Skeletal muscle tissue (tissue), 4 donors: ENCODE results near the gene CRYBG2. TPM values are rescaled to one million over a fixed set of nuclear protein-coding genes. Genes with fewer than 3 reads are reported as not detected.
"Not testable (repeated sequence)": the region's sequence is repeated elsewhere in the genome, so short reads cannot be mapped to it uniquely, and the experiment has no call there.

ENCODE experiments used
- H3K27ac ChIP-seq: one replicate; pipeline ENCODE4 v1.7.0; 2013; ENCODE audit warnings: mild to moderate bottlenecking, low read depth, low read length, inconsistent platforms
- H3K27me3 ChIP-seq, 3 donors: one replicate each; pipeline ENCODE4 v1.7.0; 2013; ENCODE audit warnings: low read length in 3 of 3; ENCODE audit not compliant: control insufficient read depth in 3 of 3, insufficient read depth in 3 of 3
- H3K36me3 ChIP-seq, 3 donors: one replicate each; pipeline ENCODE4 v1.7.0; 2013; ENCODE audit warnings: low read length in 3 of 3; ENCODE audit not compliant: control insufficient read depth in 3 of 3, insufficient read depth in 3 of 3
- H3K4me1 ChIP-seq, 3 donors: one replicate each; pipeline ENCODE4 v1.7.0; 2013; ENCODE audit warnings: low read length in 3 of 3, mild to moderate bottlenecking in 3 of 3; ENCODE audit not compliant: control insufficient read depth in 3 of 3, insufficient read depth in 3 of 3
- H3K4me3 ChIP-seq, 3 donors: one replicate each; pipeline ENCODE4 v1.7.0; 2013; ENCODE audit warnings: low read length in 3 of 3
- H3K9ac ChIP-seq, 3 donors: one replicate each; pipeline ENCODE4 v1.7.0; 2013; ENCODE audit warnings: low read length in 3 of 3, mild to moderate bottlenecking in 3 of 3, moderate library complexity in 2 of 3, low read depth in 1 of 3
- H3K9me3 ChIP-seq, 3 donors: one replicate each; pipeline ENCODE4 v1.7.0; 2013; ENCODE audit warnings: low read length in 3 of 3; ENCODE audit not compliant: control insufficient read depth in 3 of 3
- total RNA-seq: library from RNA; depleted of rRNA; stranded (reverse); fragments of >200 nt; gene quantifications from one replicate; pipeline ENCODE4 v1.2.3, GENCODE V29; 2014
- donor health status: Osteomylitis.

Gene CRYBG2
- total RNA-seq, 1 donor from 2014 or later = not detected

- H3K27me3 ChIP-seq = peaks cover 3 to 23% (median 14%) of the 10 kb centered on the region in 3 donors
- H3K27ac ChIP-seq = no peak overlapping the region
- no peaks in the 10 kb centered on the region for H3K9me3 ChIP-seq
- H3K36me3 ChIP-seq = no peaks in the 10 kb centered on the region
- peaks cover 3 to 11% (median 10%) of the 10 kb centered on the region in 3 donors for H3K4me1 ChIP-seq
- H3K4me3 ChIP-seq = no peak overlapping the region
- no peak overlapping the region for H3K9ac ChIP-seq
Measured at GRCh38 chr1:26338670-26339069, 15.3 kb downstream of the CRYBG2 start.

GRCh38 chr1:26337625-26338024 is 16.3 kb downstream of the CRYBG2 start:
- Histone ChIP-seq H3K9ac (no peak overlapping the region), H3K27me3 (peaks cover 3 to 21% (median 12%) of the 10 kb centered on the region in 3 donors), H3K4me3 (no peak overlapping the region), H3K4me1 (peaks cover 3 to 11% (median 10%) of the 10 kb centered on the region in 3 donors), H3K9me3 (no peaks in the 10 kb centered on the region), H3K36me3 (no peaks in the 10 kb centered on the region), H3K27ac (no peak overlapping the region)

- Histone ChIP-seq H3K4me3 (no peak overlapping the region), H3K27ac (no peak overlapping the region), H3K27me3 (peaks cover 3 to 19% (median 12%) of the 10 kb centered on the region in 3 donors), H3K4me1 (peaks cover 3 to 11% (median 10%) of the 10 kb centered on the region in 3 donors), H3K36me3 (no peaks in the 10 kb centered on the region), H3K9me3 (no peaks in the 10 kb centered on the region), H3K9ac (no peak overlapping the region)
Measured at GRCh38 chr1:26337206-26337535, 16.8 kb downstream of the CRYBG2 start.

- Histone ChIP-seq H3K27me3 (peaks cover 4 to 19% (median 12%) of the 10 kb centered on the region in 3 donors), H3K36me3 (no peaks in the 10 kb centered on the region), H3K4me1 (peaks cover 3 to 11% (median 10%) of the 10 kb centered on the region in 3 donors), H3K27ac (no peak overlapping the region), H3K9ac (peak overlapping the region in 2 of 3 donors; percentile 38 to 50), H3K9me3 (no peaks in the 10 kb centered on the region), H3K4me3 (peak overlapping the region in 2 of 3 donors; percentile 68 to 72)
Measured at GRCh38 chr1:26336477-26337205, 17.3 kb downstream of the CRYBG2 start.

- Histone ChIP-seq H3K27ac (no peak overlapping the region), H3K4me3 (peak overlapping the region; percentile 68 to 73 (median 72)), H3K4me1 (peaks cover 3 to 17% (median 11%) of the 10 kb centered on the region in 3 donors), H3K9ac (peak overlapping the region in 2 of 3 donors; percentile 38 to 69), H3K9me3 (no peaks in the 10 kb centered on the region), H3K27me3 (peaks cover 9 to 19% (median 19%) of the 10 kb centered on the region in 3 donors), H3K36me3 (no peaks in the 10 kb centered on the region)
Measured at GRCh38 chr1:26335774-26336476, 18.0 kb downstream of the CRYBG2 start.

GRCh38 chr1:26333312-26333711 is 20.6 kb downstream of the CRYBG2 start:
- H3K36me3 ChIP-seq, H3K9me3 ChIP-seq, H3K27ac ChIP-seq, H3K4me3 ChIP-seq, H3K9ac ChIP-seq: not testable (repeated sequence)
- peaks cover 3 to 18% (median 11%) of the 10 kb centered on the region in 3 donors for H3K4me1 ChIP-seq
- H3K27me3 ChIP-seq = peaks cover 12 to 21% (median 19%) of the 10 kb centered on the region in 3 donors

- no peak overlapping the region for H3K27ac ChIP-seq
- peaks cover 0 to 8% (median 0%) of the 10 kb centered on the region in 3 donors for H3K4me1 ChIP-seq
- H3K36me3 ChIP-seq = no peaks in the 10 kb centered on the region
- H3K4me3 ChIP-seq = no peak overlapping the region
- H3K9me3 ChIP-seq = no peaks in the 10 kb centered on the region
- H3K27me3 ChIP-seq = peaks cover 8 to 9% (median 9%) of the 10 kb centered on the region in 3 donors
- H3K9ac ChIP-seq = no peak overlapping the region
Measured at GRCh38 chr1:26330276-26330675, 23.7 kb downstream of the CRYBG2 start.

GRCh38 chr1:26329380-26329779 is 24.6 kb downstream of the CRYBG2 start:
- H3K27ac ChIP-seq, H3K4me1 ChIP-seq, H3K36me3 ChIP-seq, H3K9ac ChIP-seq, H3K4me3 ChIP-seq, H3K9me3 ChIP-seq: not testable (repeated sequence)
- peaks cover 4 to 11% (median 9%) of the 10 kb centered on the region in 3 donors for H3K27me3 ChIP-seq

GRCh38 chr1:26328597-26328996 is 25.3 kb downstream of the CRYBG2 start:
- Histone ChIP-seq H3K4me1 (peaks cover 0 to 8% (median 0%) of the 10 kb centered on the region in 3 donors), H3K4me3 (no peak overlapping the region), H3K27ac (no peak overlapping the region), H3K9me3 (no peaks in the 10 kb centered on the region), H3K9ac (no peak overlapping the region), H3K27me3 (peaks cover 0 to 12% (median 10%) of the 10 kb centered on the region in 3 donors), H3K36me3 (no peaks in the 10 kb centered on the region)

GRCh38 chr1:26327956-26328362 is 26.0 kb downstream of the CRYBG2 start:
- Histone ChIP-seq H3K36me3 (no peaks in the 10 kb centered on the region), H3K9ac (no peak overlapping the region), H3K9me3 (no peaks in the 10 kb centered on the region), H3K4me3 (no peak overlapping the region), H3K27me3 (peaks cover 0 to 12% (median 10%) of the 10 kb centered on the region in 3 donors), H3K4me1 (peaks cover 0 to 8% (median 0%) of the 10 kb centered on the region in 3 donors), H3K27ac (no peak overlapping the region)
